Cardiac fibroblast (primary cell): ENCODE results near the gene EBF4.
"Not testable (repeated sequence)": the region's sequence is repeated elsewhere in the genome, so short reads cannot be mapped to it uniquely, and the experiment has no call there.

Experiments
- DNase-seq, 2 donors: peaks; one replicate each; pipeline versions ENCODE4 v3.0.0 to v3.0.0-alpha.2; 2010; ENCODE audit warnings: low read depth in 2 of 2
- H3K4me3 ChIP-seq, 2 donors: replicated peaks in 1 of 2; 1 replicate in 1 of 2; 2 replicates in 1 of 2; pipeline ENCODE4 v1.5.1; 2011; ENCODE audit warnings: low read depth in 2 of 2, low read length in 2 of 2, mild to moderate bottlenecking in 2 of 2, moderate library complexity in 1 of 2
- CTCF ChIP-seq: IDR thresholded peaks from one replicate; pipeline ENCODE4 v1.5.1; 2011; ENCODE audit warnings: low read depth, mild to moderate bottlenecking, low read length, inconsistent platforms

EBF4 gene

GRCh38 chr20:2673453-2673852 is 19.1 kb upstream of the EBF4 start:
- no peak for TF ChIP-seq CTCF
- no peak for DNase-seq
- H3K4me3 ChIP-seq = no peak overlapping the region

DNA sequence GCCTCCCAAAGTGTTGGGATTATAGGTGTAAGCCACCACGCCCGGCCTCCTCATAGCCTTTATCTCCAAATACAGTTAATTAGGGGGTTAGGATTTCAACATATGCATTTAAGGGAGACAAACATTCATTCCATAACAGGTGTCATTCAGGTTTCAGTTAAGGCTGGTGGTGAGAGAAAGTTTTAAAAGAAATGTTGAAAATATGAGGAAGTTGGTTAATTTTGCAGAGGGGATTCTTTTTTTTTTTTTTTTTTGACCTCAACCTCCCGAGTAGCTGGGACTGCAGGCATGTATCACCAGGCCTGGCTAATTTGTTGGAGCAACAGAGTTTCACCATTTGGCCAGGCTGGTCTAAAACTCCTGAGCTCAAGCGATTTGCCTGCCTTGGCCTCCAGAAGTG is 12.5 kb upstream of the EBF4 start:
- no peak overlapping the region for H3K4me3 ChIP-seq
- no peak for TF ChIP-seq CTCF
- DNase-seq = no peak

- DNase-seq, H3K4me3 ChIP-seq: not testable (repeated sequence)
These were observed 10.5 kb upstream of the EBF4 start for GRCh38 chr20:2682040-2682439.

- not testable (repeated sequence) for DNase-seq, H3K4me3 ChIP-seq
These were observed 7.8 kb upstream of the EBF4 start for GRCh38 chr20:2684817-2685216.

- TF ChIP-seq CTCF = no peak
- no peak for DNase-seq
- H3K4me3 ChIP-seq = no peak overlapping the region
These were observed 5.1 kb upstream of the EBF4 start for GRCh38 chr20:2687514-2687913.

- TF ChIP-seq CTCF = peak; percentile 82
- no peak overlapping the region for H3K4me3 ChIP-seq
- peak; percentile 64 to 66 for DNase-seq
These were observed 4.5 kb upstream of the EBF4 start for GRCh38 chr20:2688041-2688591.

- no peak for TF ChIP-seq CTCF
- no peak overlapping the region for H3K4me3 ChIP-seq
- DNase-seq = no peak
These were observed 2.4 kb upstream of the EBF4 start for GRCh38 chr20:2690213-2690612.

DNA sequence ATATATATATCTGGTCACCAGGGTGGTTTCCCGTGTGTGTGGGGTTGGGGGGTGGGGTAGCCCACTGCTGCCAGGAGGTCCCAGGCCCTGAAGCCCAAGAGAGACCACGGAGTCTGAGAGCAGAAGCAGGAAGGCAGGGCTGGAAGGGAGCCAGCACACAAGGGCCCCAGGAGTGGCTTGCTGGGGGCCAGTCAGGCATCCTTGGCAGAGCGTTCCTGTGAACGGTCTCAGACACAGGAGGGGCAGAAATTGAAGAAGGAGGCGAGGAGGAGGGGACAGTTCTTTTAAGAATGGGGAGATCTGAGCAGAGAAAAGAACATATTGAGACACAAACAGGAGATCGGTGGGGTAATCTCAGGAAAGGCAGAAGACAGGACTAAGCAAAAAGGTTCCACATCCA is 1.9 kb upstream of the EBF4 start:
- no peak for DNase-seq
- no peak overlapping the region for H3K4me3 ChIP-seq
- TF ChIP-seq CTCF = no peak
